Muscle layer of colon (tissue), 2 donors: ENCODE data around the gene ARRDC3.
"Not testable (repeated sequence)": the region's sequence is repeated elsewhere in the genome, so short reads cannot be mapped to it uniquely, and the experiment has no call there.

ENCODE experiments used
- H3K27ac ChIP-seq: one replicate; pipeline ENCODE4 v1.7.0; 2013; ENCODE audit warnings: low read depth, mild to moderate bottlenecking, low read length, moderate library complexity
- H3K27me3 ChIP-seq, 2 donors: one replicate each; pipeline ENCODE4 v1.7.0; 2013; ENCODE audit warnings: low read length in 2 of 2, mild to moderate bottlenecking in 2 of 2; ENCODE audit not compliant: insufficient read depth in 2 of 2, control insufficient read depth in 1 of 2
- H3K36me3 ChIP-seq: one replicate; pipeline ENCODE4 v1.7.0; 2013; ENCODE audit warnings: mild to moderate bottlenecking, low read length; ENCODE audit not compliant: insufficient read depth
- H3K4me1 ChIP-seq: one replicate; pipeline ENCODE4 v1.7.0; 2013; ENCODE audit warnings: mild to moderate bottlenecking, low read length; ENCODE audit not compliant: insufficient read depth
- H3K4me3 ChIP-seq, 2 donors: one replicate each; pipeline ENCODE4 v1.7.0; 2013; ENCODE audit warnings: low read length in 2 of 2, low read depth in 1 of 2, mild to moderate bottlenecking in 1 of 2, moderate library complexity in 1 of 2
- H3K9ac ChIP-seq: one replicate; pipeline ENCODE4 v1.7.0; 2013; ENCODE audit warnings: low read length
- H3K9me3 ChIP-seq: one replicate; pipeline ENCODE4 v1.7.0; 2013; ENCODE audit warnings: mild to moderate bottlenecking, low read length
- donor health status: abdominal sarcoma.
- donor health status: Adenocarcinoma of cecum.

Gene ARRDC3

DNA sequence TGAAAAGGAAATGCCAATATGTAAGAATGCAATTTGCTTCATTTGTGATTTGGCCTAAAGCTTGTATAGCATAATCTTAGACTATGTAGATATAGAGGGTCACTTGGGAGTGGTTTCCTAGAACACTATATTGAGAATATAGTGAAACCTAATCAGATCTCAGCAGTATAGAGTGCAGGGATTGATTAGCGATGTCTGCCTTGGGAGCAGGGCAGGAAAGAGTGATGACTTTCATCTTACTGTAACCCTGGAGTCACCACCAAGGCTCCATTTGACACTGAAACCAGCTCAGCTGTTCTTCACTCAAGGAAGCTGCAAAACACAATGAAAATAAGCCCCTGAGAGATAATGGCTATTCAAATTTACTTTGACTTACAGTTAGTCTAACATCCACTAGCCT lies 26.2 kb upstream of the ARRDC3 start:
- Histone ChIP-seq H3K36me3 (no peaks in the 10 kb centered on the region), H3K4me1 (no peaks in the 10 kb centered on the region), H3K27me3 (no peaks in the 10 kb centered on the region), H3K27ac (no peak overlapping the region), H3K4me3 (no peak overlapping the region), H3K9me3 (no peaks in the 10 kb centered on the region), H3K9ac (no peak overlapping the region)

DNA sequence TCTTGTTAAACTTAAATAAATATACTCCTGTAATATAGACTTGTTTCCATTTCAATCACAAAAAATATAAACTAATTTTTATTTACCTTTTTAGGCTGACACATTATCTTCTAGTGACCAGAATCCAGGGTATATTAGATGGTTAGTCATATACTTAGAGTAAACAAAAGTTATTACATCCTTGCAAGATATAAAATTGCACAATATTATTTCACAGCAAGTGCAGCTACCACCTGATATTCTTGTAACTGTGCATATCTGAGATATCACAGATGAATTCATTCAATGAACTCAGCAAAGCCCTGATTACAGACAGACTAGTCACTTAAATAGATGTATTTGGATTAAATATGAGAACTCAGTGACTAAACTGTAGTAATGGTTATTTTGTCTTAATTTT lies 25.6 kb upstream of the ARRDC3 start:
- H3K9ac ChIP-seq, result no peak overlapping the region
- no peaks in the 10 kb centered on the region for H3K9me3 ChIP-seq
- H3K4me1 ChIP-seq, result peaks cover under 1% of the 10 kb centered on the region
- H3K27me3 ChIP-seq, result no peaks in the 10 kb centered on the region
- no peaks in the 10 kb centered on the region for H3K36me3 ChIP-seq
- no peak overlapping the region for H3K4me3 ChIP-seq
- no peak overlapping the region for H3K27ac ChIP-seq

DNA sequence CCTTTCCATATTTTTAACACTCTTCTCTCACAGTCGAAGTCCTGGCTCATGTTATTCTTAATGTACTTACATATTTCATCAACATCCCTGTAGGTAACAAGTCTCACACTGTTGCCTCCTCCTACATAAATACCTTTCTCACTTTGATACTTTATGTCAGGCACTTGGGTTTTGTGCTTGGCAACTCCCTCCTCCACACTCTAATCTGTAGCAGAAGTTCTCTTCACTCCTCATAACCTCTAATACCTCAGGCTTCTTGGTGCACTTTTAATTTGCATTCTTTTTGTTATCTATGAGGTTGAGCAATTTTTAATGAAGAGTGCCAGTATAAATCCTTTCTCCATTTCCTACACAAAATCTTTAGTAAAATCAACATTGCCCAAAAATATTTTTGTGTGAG lies 24.1 kb upstream of the ARRDC3 start:
- Histone ChIP-seq H3K27me3 (no peaks in the 10 kb centered on the region), H3K9me3 (no peaks in the 10 kb centered on the region), H3K9ac (no peak overlapping the region), H3K27ac (no peak overlapping the region), H3K4me3 (no peak overlapping the region), H3K36me3 (no peaks in the 10 kb centered on the region), H3K4me1 (peaks cover 3% of the 10 kb centered on the region)

DNA sequence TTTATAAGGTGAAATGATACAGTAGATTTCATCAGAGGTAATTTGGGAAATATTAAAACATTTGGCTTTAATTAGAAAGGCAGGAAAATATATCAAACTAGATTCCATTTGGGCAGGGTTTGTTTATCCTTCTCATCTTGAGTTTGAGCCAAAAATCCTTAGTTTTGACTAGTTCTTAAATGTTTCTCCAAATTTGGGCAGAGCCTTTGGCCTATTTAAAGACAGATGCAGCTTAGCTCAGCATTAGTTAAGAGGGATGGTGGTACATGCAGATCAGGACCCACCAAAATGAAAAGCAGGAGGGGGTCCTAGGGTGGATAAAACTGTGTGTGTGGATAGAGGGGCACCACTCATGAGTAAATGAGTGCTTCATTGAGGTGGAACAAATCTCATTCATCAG lies 20.3 kb upstream of the ARRDC3 start:
- no peak overlapping the region for H3K9ac ChIP-seq
- no peaks in the 10 kb centered on the region for H3K27me3 ChIP-seq
- H3K4me3 ChIP-seq, result no peak overlapping the region
- peaks cover 3% of the 10 kb centered on the region for H3K4me1 ChIP-seq
- H3K27ac ChIP-seq, result no peak overlapping the region
- H3K9me3 ChIP-seq, result no peaks in the 10 kb centered on the region
- no peaks in the 10 kb centered on the region for H3K36me3 ChIP-seq

- no peaks in the 10 kb centered on the region for H3K9me3 ChIP-seq
- no peaks in the 10 kb centered on the region for H3K27me3 ChIP-seq
- no peaks in the 10 kb centered on the region for H3K36me3 ChIP-seq
These were observed 18.1 kb upstream of the ARRDC3 start for GRCh38 chr5:91401175-91401574.

GRCh38 chr5:91397791-91398190 lies 14.7 kb upstream of the ARRDC3 start:
- no peaks in the 10 kb centered on the region for H3K27me3 ChIP-seq
- no peak overlapping the region for H3K27ac ChIP-seq
- H3K9me3 ChIP-seq, result no peaks in the 10 kb centered on the region
- H3K4me1 ChIP-seq, result no peaks in the 10 kb centered on the region
- no peak overlapping the region for H3K9ac ChIP-seq
- no peaks in the 10 kb centered on the region for H3K36me3 ChIP-seq
- H3K4me3 ChIP-seq, result no peak overlapping the region

More at GRCh38 chr5:91401175-91401574, 18.1 kb upstream of the ARRDC3 start:
- Histone ChIP-seq H3K9ac (no peak overlapping the region), H3K27ac (no peak overlapping the region), H3K4me1 (peaks cover 3% of the 10 kb centered on the region), H3K4me3 (no peak overlapping the region)

GRCh38 chr5:91390268-91390667 lies 7.2 kb upstream of the ARRDC3 start:
- Histone ChIP-seq H3K36me3 (no peaks in the 10 kb centered on the region), H3K4me3 (no peak overlapping the region), H3K27me3 (no peaks in the 10 kb centered on the region), H3K4me1 (no peaks in the 10 kb centered on the region), H3K27ac (no peak overlapping the region), H3K9me3 (no peaks in the 10 kb centered on the region), H3K9ac (no peak overlapping the region)

- not testable (repeated sequence) for H3K9ac ChIP-seq, H3K4me3 ChIP-seq, H3K27me3 ChIP-seq, H3K9me3 ChIP-seq, H3K36me3 ChIP-seq, H3K27ac ChIP-seq, H3K4me1 ChIP-seq
These were observed 6.4 kb upstream of the ARRDC3 start for GRCh38 chr5:91389555-91389954.

GRCh38 chr5:91388362-91388761 lies 5.2 kb upstream of the ARRDC3 start:
- no peaks in the 10 kb centered on the region for H3K27me3 ChIP-seq
- no peak overlapping the region for H3K9ac ChIP-seq
- no peaks in the 10 kb centered on the region for H3K9me3 ChIP-seq
- H3K4me1 ChIP-seq, result peaks cover 10% of the 10 kb centered on the region
- no peak overlapping the region for H3K4me3 ChIP-seq
- H3K36me3 ChIP-seq, result no peaks in the 10 kb centered on the region
- no peak overlapping the region for H3K27ac ChIP-seq

- Histone ChIP-seq H3K36me3 (no peaks in the 10 kb centered on the region), H3K27ac (no peak overlapping the region), H3K4me3 (no peak overlapping the region), H3K9ac (no peak overlapping the region), H3K27me3 (no peaks in the 10 kb centered on the region), H3K9me3 (no peaks in the 10 kb centered on the region), H3K4me1 (peaks cover 10% of the 10 kb centered on the region)
These were observed 3.0 kb upstream of the ARRDC3 start for GRCh38 chr5:91386120-91386519.

DNA sequence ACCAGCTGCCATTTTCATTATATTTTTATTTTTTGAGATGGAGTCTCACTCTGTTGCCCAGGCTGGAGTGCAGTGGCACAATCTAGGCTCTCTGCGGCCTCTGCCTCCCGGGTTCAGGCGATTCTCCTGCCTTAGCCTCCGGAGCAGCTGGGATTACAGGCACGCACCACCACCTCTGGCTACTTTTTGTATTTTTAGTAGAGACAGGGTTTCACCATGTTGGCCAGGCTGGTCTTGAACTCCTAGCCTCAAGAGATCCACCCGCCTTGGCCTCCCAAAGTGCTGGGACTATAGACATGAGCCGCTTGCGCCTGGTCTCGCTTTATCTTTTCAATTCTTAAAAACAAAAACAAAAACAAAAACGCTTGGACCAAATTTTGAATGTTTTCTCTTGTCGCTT lies 2.5 kb upstream of the ARRDC3 start:
- H3K9me3 ChIP-seq, H3K4me3 ChIP-seq, H3K27me3 ChIP-seq, H3K9ac ChIP-seq, H3K36me3 ChIP-seq, H3K27ac ChIP-seq: not testable (repeated sequence)
- H3K4me1 ChIP-seq, result peaks cover 10% of the 10 kb centered on the region

DNA sequence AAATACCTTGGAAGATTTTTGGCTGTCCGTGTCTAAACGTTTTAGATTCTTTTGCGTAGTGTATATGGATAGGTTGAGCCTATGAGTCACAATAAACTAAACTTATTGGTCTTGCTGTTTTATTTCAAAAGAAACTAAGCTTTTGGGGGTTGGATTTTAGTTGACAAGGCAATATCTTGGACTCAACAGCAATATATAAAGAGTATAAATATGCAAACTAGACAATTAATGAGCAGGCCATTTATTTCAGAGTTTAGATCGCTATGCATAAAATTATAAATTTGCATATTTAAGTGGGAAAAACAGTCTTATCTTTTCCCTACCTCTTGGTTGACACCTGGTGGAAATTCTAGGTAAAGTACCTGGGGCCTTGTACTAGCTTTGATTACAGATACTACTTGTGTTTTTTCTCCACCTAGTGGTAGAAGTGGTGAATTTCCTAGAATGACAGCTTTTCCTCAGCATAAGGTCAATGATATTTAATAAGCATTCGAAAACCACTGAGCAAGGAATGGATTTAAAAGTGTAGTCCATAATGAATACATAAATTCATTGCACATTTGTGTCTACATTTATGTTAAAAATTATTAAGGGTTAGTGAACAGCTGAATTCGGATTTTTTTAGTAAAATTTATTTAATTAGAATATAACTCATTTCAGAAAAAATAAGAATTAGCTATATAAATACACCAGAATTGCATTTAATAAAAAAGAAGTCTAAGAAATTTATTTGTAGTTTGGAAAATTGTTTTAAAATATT lies 1.7 kb upstream of the ARRDC3 start:
- Histone ChIP-seq H3K36me3 (no peaks in the 10 kb centered on the region), H3K9ac (peak overlapping the region; percentile 62), H3K27ac (peak overlapping the region; percentile 100), H3K4me1 (peaks cover 10% of the 10 kb centered on the region), H3K9me3 (no peaks in the 10 kb centered on the region), H3K4me3 (peak overlapping the region in 1 of 2 donors; percentile 98), H3K27me3 (no peaks in the 10 kb centered on the region)
